Mucosa of stomach (tissue), 1 donor: ENCODE data around the gene TREML1.
"Not testable (repeated sequence)": the region's sequence is repeated elsewhere in the genome, so short reads cannot be mapped to it uniquely, and the experiment has no call there.

Experiments used
- H3K27me3 ChIP-seq: one replicate; pipeline ENCODE4 v1.7.0; 2013; ENCODE audit warnings: mild to moderate bottlenecking, low read length; ENCODE audit not compliant: control insufficient read depth, insufficient read depth
- H3K36me3 ChIP-seq: one replicate; pipeline ENCODE4 v1.7.0; 2013; ENCODE audit warnings: low read length; ENCODE audit not compliant: control insufficient read depth, insufficient read depth
- H3K4me1 ChIP-seq: one replicate; pipeline ENCODE4 v1.7.0; 2013; ENCODE audit warnings: mild to moderate bottlenecking, low read length; ENCODE audit not compliant: control insufficient read depth, insufficient read depth
- H3K4me3 ChIP-seq: one replicate; pipeline ENCODE4 v1.7.0; 2013; ENCODE audit warnings: low read length
- H3K9ac ChIP-seq: one replicate; pipeline ENCODE4 v1.7.0; 2013; ENCODE audit warnings: mild to moderate bottlenecking, low read length, moderate library complexity
- H3K9me3 ChIP-seq: one replicate; pipeline ENCODE4 v1.7.0; 2013; ENCODE audit warnings: mild to moderate bottlenecking, low read length, moderate library complexity; ENCODE audit not compliant: control insufficient read depth
- donor health status: Pancreatic carcinoma.

TREML1 gene

GRCh38 chr6:41122373-41122772 lies 31.8 kb downstream of the TREML1 start:
- no peaks in the 10 kb centered on the region for H3K9me3 ChIP-seq
- H3K36me3 ChIP-seq: no peaks in the 10 kb centered on the region
- H3K4me3 ChIP-seq: no peak overlapping the region
- no peak overlapping the region for H3K9ac ChIP-seq
- no peaks in the 10 kb centered on the region for H3K27me3 ChIP-seq
- H3K4me1 ChIP-seq: no peaks in the 10 kb centered on the region

- Histone ChIP-seq H3K27me3 (no peaks in the 10 kb centered on the region), H3K36me3 (no peaks in the 10 kb centered on the region), H3K4me3 (no peak overlapping the region), H3K4me1 (no peaks in the 10 kb centered on the region), H3K9me3 (no peaks in the 10 kb centered on the region), H3K9ac (no peak overlapping the region)
Observed at GRCh38 chr6:41120058-41120457, 34.1 kb downstream of the TREML1 start.

- H3K4me1 ChIP-seq: no peaks in the 10 kb centered on the region
Observed at GRCh38 chr6:41119508-41119907, 34.6 kb downstream of the TREML1 start.

GRCh38 chr6:41115027-41115426 lies 39.1 kb downstream of the TREML1 start:
- H3K4me1 ChIP-seq, H3K9ac ChIP-seq, H3K9me3 ChIP-seq, H3K36me3 ChIP-seq, H3K27me3 ChIP-seq, H3K4me3 ChIP-seq: not testable (repeated sequence)

More at GRCh38 chr6:41119508-41119907, 34.6 kb downstream of the TREML1 start:
- Histone ChIP-seq H3K36me3 (no peaks in the 10 kb centered on the region), H3K4me3 (no peak overlapping the region), H3K27me3 (no peaks in the 10 kb centered on the region), H3K9me3 (no peaks in the 10 kb centered on the region), H3K9ac (no peak overlapping the region)

GRCh38 chr6:41111017-41111416 lies 43.1 kb downstream of the TREML1 start:
- no peaks in the 10 kb centered on the region for H3K36me3 ChIP-seq
- no peak overlapping the region for H3K9ac ChIP-seq
- no peaks in the 10 kb centered on the region for H3K4me1 ChIP-seq
- H3K27me3 ChIP-seq: no peaks in the 10 kb centered on the region
- H3K4me3 ChIP-seq: no peak overlapping the region
- H3K9me3 ChIP-seq: no peaks in the 10 kb centered on the region

GRCh38 chr6:41103847-41104246 lies 50.3 kb downstream of the TREML1 start:
- H3K9me3 ChIP-seq: no peaks in the 10 kb centered on the region
- H3K9ac ChIP-seq: no peak overlapping the region
- H3K4me1 ChIP-seq: no peaks in the 10 kb centered on the region
- H3K4me3 ChIP-seq: no peak overlapping the region
- H3K27me3 ChIP-seq: no peaks in the 10 kb centered on the region
- H3K36me3 ChIP-seq: peaks cover 3% of the 10 kb centered on the region

GRCh38 chr6:41100871-41101287 lies 53.3 kb downstream of the TREML1 start:
- Histone ChIP-seq H3K9me3 (no peaks in the 10 kb centered on the region), H3K4me1 (no peaks in the 10 kb centered on the region), H3K9ac (no peak overlapping the region), H3K4me3 (no peak overlapping the region), H3K36me3 (peaks cover 4% of the 10 kb centered on the region), H3K27me3 (no peaks in the 10 kb centered on the region)
